Measurements from ENCODE around the gene KCNIP4. TPM values are rescaled to one million over a fixed set of nuclear protein-coding genes. Genes with fewer than 3 reads are reported as not detected.

The KCNIP4 gene
- total and polyA plus RNA-seq, 4 donors = not detected

- Histone ChIP-seq H3K36me3 (ENCODE audit: control insufficient read depth in 1 of 2, insufficient read depth in 2 of 2, low read length in 1 of 2) (no peaks in the 10 kb centered on the region), H3K4me3 (ENCODE audit: low read length in 2 of 2) (no peak overlapping the region), H3K27me3 (ENCODE audit: control insufficient read depth in 1 of 2, insufficient read depth in 2 of 2, low read length in 1 of 2) (no peaks in the 10 kb centered on the region), H3K27ac (ENCODE audit: low read depth in 1 of 2, low read length in 2 of 2) (no peak overlapping the region), H3K9me3 (ENCODE audit: control insufficient read depth, low read length) (no peaks in the 10 kb centered on the region), H3K4me1 (ENCODE audit: control insufficient read depth in 1 of 2, insufficient read depth in 2 of 2, low read length in 2 of 2) (no peaks in the 10 kb centered on the region)
- WGBS, 2 donors = 83 to 84% methylated on average over 5 of the region's 5 CpGs
- no peak for DNase-seq
- intact Hi-C loops (cut with DNase I) = no loop called here
- no peak for ATAC-seq (ENCODE audit: low FRiP score)
Measured at GRCh38 chr4:20954541-20954940, 994.0 kb downstream of the KCNIP4 start.

- no peak for DNase-seq
- intact Hi-C loops (cut with DNase I) = no loop called here
- H3K4me3 ChIP-seq (ENCODE audit: low read length in 2 of 2) = no peak overlapping the region
Measured at GRCh38 chr4:20944961-20945360, 1003.6 kb downstream of the KCNIP4 start.

GRCh38 chr4:20944451-20944850 lies 1004.1 kb downstream of the KCNIP4 start:
- H3K27me3 ChIP-seq (ENCODE audit: control insufficient read depth in 1 of 2, insufficient read depth in 2 of 2, low read length in 1 of 2) = no peaks in the 10 kb centered on the region
- DNase-seq (no peak), ATAC-seq (ENCODE audit: low FRiP score) (no peak)
- H3K9me3 ChIP-seq (ENCODE audit: control insufficient read depth, low read length) = peaks cover 1% of the 10 kb centered on the region
- no peaks in the 10 kb centered on the region for H3K4me1 ChIP-seq (ENCODE audit: control insufficient read depth in 1 of 2, insufficient read depth in 2 of 2, low read length in 2 of 2)
- no peak overlapping the region for H3K4me3 ChIP-seq (ENCODE audit: low read length in 2 of 2)
- intact Hi-C loops (cut with DNase I) = no loop called here
- H3K36me3 ChIP-seq (ENCODE audit: control insufficient read depth in 1 of 2, insufficient read depth in 2 of 2, low read length in 1 of 2) = no peaks in the 10 kb centered on the region
- no peak overlapping the region for H3K27ac ChIP-seq (ENCODE audit: low read depth in 1 of 2, low read length in 2 of 2)
- WGBS, 2 donors = 84 to 85% methylated on average over 3 of the region's 3 CpGs

More at GRCh38 chr4:20944961-20945360, 1003.6 kb downstream of the KCNIP4 start:
- Histone ChIP-seq H3K4me1 (ENCODE audit: control insufficient read depth in 1 of 2, insufficient read depth in 2 of 2, low read length in 2 of 2) (no peaks in the 10 kb centered on the region), H3K27me3 (ENCODE audit: control insufficient read depth in 1 of 2, insufficient read depth in 2 of 2, low read length in 1 of 2) (no peaks in the 10 kb centered on the region), H3K36me3 (ENCODE audit: control insufficient read depth in 1 of 2, insufficient read depth in 2 of 2, low read length in 1 of 2) (no peaks in the 10 kb centered on the region), H3K9me3 (ENCODE audit: control insufficient read depth, low read length) (peaks cover 1% of the 10 kb centered on the region), H3K27ac (ENCODE audit: low read depth in 1 of 2, low read length in 2 of 2) (no peak overlapping the region)
- no peak for ATAC-seq (ENCODE audit: low FRiP score)

- intact Hi-C loops (cut with DNase I) = no loop called here
- Histone ChIP-seq H3K9me3 (ENCODE audit: control insufficient read depth, low read length) (no peaks in the 10 kb centered on the region), H3K27ac (ENCODE audit: low read depth in 1 of 2, low read length in 2 of 2) (no peak overlapping the region), H3K27me3 (ENCODE audit: control insufficient read depth in 1 of 2, insufficient read depth in 2 of 2, low read length in 1 of 2) (no peaks in the 10 kb centered on the region), H3K36me3 (ENCODE audit: control insufficient read depth in 1 of 2, insufficient read depth in 2 of 2, low read length in 1 of 2) (no peaks in the 10 kb centered on the region), H3K4me1 (ENCODE audit: control insufficient read depth in 1 of 2, insufficient read depth in 2 of 2, low read length in 2 of 2) (no peaks in the 10 kb centered on the region), H3K4me3 (ENCODE audit: low read length in 2 of 2) (no peak overlapping the region)
- WGBS, 2 donors = 81 to 89% methylated on average over 2 of the region's 2 CpGs
- ATAC-seq (ENCODE audit: low FRiP score) (no peak), DNase-seq (no peak)
Measured at GRCh38 chr4:20938204-20938603, 1010.4 kb downstream of the KCNIP4 start.

GRCh38 chr4:20926529-20926928 lies 1022.0 kb downstream of the KCNIP4 start:
- DNase-seq (no peak), ATAC-seq (ENCODE audit: low FRiP score) (no peak)
- intact Hi-C loops (cut with DNase I) = no loop called here
- Histone ChIP-seq H3K27ac (ENCODE audit: low read depth in 1 of 2, low read length in 2 of 2) (no peak overlapping the region), H3K4me1 (ENCODE audit: control insufficient read depth in 1 of 2, insufficient read depth in 2 of 2, low read length in 2 of 2) (no peaks in the 10 kb centered on the region), H3K27me3 (ENCODE audit: control insufficient read depth in 1 of 2, insufficient read depth in 2 of 2, low read length in 1 of 2) (no peaks in the 10 kb centered on the region), H3K4me3 (ENCODE audit: low read length in 2 of 2) (no peak overlapping the region), H3K36me3 (ENCODE audit: control insufficient read depth in 1 of 2, insufficient read depth in 2 of 2, low read length in 1 of 2) (no peaks in the 10 kb centered on the region), H3K9me3 (ENCODE audit: control insufficient read depth, low read length) (no peaks in the 10 kb centered on the region)

- no peaks in the 10 kb centered on the region for H3K4me1 ChIP-seq (ENCODE audit: control insufficient read depth in 1 of 2, insufficient read depth in 2 of 2, low read length in 2 of 2)
- H3K27ac ChIP-seq (ENCODE audit: low read depth in 1 of 2, low read length in 2 of 2) = no peak overlapping the region
- no peak for ATAC-seq (ENCODE audit: low FRiP score)
- no peaks in the 10 kb centered on the region for H3K27me3 ChIP-seq (ENCODE audit: control insufficient read depth in 1 of 2, insufficient read depth in 2 of 2, low read length in 1 of 2)
- H3K9me3 ChIP-seq (ENCODE audit: control insufficient read depth, low read length) = no peaks in the 10 kb centered on the region
- DNase-seq = no peak
- intact Hi-C loops (cut with DNase I) = no loop called here
- H3K4me3 ChIP-seq (ENCODE audit: low read length in 2 of 2) = no peak overlapping the region
- 65 to 75% methylated on average over 4 of the region's 4 CpGs for WGBS, 2 donors
- H3K36me3 ChIP-seq (ENCODE audit: control insufficient read depth in 1 of 2, insufficient read depth in 2 of 2, low read length in 1 of 2) = no peaks in the 10 kb centered on the region
Measured at GRCh38 chr4:20925176-20925575, 1023.4 kb downstream of the KCNIP4 start.

- WGBS, 2 donors = 75 to 78% methylated on average over 2 of the region's 2 CpGs
- no peak for ATAC-seq (ENCODE audit: low FRiP score)
- intact Hi-C loops (cut with DNase I) = no loop called here
Measured at GRCh38 chr4:20922962-20923361, 1025.6 kb downstream of the KCNIP4 start.

GRCh38 chr4:20916106-20916505 lies 1032.5 kb downstream of the KCNIP4 start:
- intact Hi-C loops (cut with DNase I) = no loop called here
- WGBS, 2 donors = 45 to 53% methylated on average over 1 of the region's 1 CpG
- no peak overlapping the region for H3K4me3 ChIP-seq (ENCODE audit: low read length in 2 of 2)
- DNase-seq (no peak), ATAC-seq (ENCODE audit: low FRiP score) (no peak)
- no peak overlapping the region for H3K27ac ChIP-seq (ENCODE audit: low read depth in 1 of 2, low read length in 2 of 2)
- H3K27me3 ChIP-seq (ENCODE audit: control insufficient read depth in 1 of 2, insufficient read depth in 2 of 2, low read length in 1 of 2) = no peaks in the 10 kb centered on the region
- no peaks in the 10 kb centered on the region for H3K9me3 ChIP-seq (ENCODE audit: control insufficient read depth, low read length)
- H3K36me3 ChIP-seq (ENCODE audit: control insufficient read depth in 1 of 2, insufficient read depth in 2 of 2, low read length in 1 of 2) = no peaks in the 10 kb centered on the region
- H3K4me1 ChIP-seq (ENCODE audit: control insufficient read depth in 1 of 2, insufficient read depth in 2 of 2, low read length in 2 of 2) = no peaks in the 10 kb centered on the region

More at GRCh38 chr4:20922962-20923361, 1025.6 kb downstream of the KCNIP4 start:
- no peaks in the 10 kb centered on the region for H3K4me1 ChIP-seq (ENCODE audit: control insufficient read depth in 1 of 2, insufficient read depth in 2 of 2, low read length in 2 of 2)
- no peaks in the 10 kb centered on the region for H3K36me3 ChIP-seq (ENCODE audit: control insufficient read depth in 1 of 2, insufficient read depth in 2 of 2, low read length in 1 of 2)
- no peaks in the 10 kb centered on the region for H3K9me3 ChIP-seq (ENCODE audit: control insufficient read depth, low read length)
- DNase-seq = no peak
- no peak overlapping the region for H3K4me3 ChIP-seq (ENCODE audit: low read length in 2 of 2)
- no peak overlapping the region for H3K27ac ChIP-seq (ENCODE audit: low read depth in 1 of 2, low read length in 2 of 2)
- no peaks in the 10 kb centered on the region for H3K27me3 ChIP-seq (ENCODE audit: control insufficient read depth in 1 of 2, insufficient read depth in 2 of 2, low read length in 1 of 2)

- Histone ChIP-seq H3K4me1 (ENCODE audit: control insufficient read depth in 1 of 2, insufficient read depth in 2 of 2, low read length in 2 of 2) (no peaks in the 10 kb centered on the region), H3K4me3 (ENCODE audit: low read length in 2 of 2) (no peak overlapping the region), H3K36me3 (ENCODE audit: control insufficient read depth in 1 of 2, insufficient read depth in 2 of 2, low read length in 1 of 2) (no peaks in the 10 kb centered on the region), H3K27ac (ENCODE audit: low read depth in 1 of 2, low read length in 2 of 2) (no peak overlapping the region), H3K9me3 (ENCODE audit: control insufficient read depth, low read length) (peaks cover 3% of the 10 kb centered on the region), H3K27me3 (ENCODE audit: control insufficient read depth in 1 of 2, insufficient read depth in 2 of 2, low read length in 1 of 2) (peaks cover 2 to 3% of the 10 kb centered on the region in 2 donors)
- 58 to 65% methylated on average over 3 of the region's 3 CpGs for WGBS, 2 donors
- DNase-seq (no peak), ATAC-seq (ENCODE audit: low FRiP score) (no peak)
- intact Hi-C loops (cut with DNase I) = no loop called here
Measured at GRCh38 chr4:20904966-20905365, 1043.6 kb downstream of the KCNIP4 start.
